Measurements from ENCODE around the gene TOP1.
"Not testable (repeated sequence)": the region's sequence is repeated elsewhere in the genome, so short reads cannot be mapped to it uniquely, and the experiment has no call there.

TOP1 gene

DNA sequence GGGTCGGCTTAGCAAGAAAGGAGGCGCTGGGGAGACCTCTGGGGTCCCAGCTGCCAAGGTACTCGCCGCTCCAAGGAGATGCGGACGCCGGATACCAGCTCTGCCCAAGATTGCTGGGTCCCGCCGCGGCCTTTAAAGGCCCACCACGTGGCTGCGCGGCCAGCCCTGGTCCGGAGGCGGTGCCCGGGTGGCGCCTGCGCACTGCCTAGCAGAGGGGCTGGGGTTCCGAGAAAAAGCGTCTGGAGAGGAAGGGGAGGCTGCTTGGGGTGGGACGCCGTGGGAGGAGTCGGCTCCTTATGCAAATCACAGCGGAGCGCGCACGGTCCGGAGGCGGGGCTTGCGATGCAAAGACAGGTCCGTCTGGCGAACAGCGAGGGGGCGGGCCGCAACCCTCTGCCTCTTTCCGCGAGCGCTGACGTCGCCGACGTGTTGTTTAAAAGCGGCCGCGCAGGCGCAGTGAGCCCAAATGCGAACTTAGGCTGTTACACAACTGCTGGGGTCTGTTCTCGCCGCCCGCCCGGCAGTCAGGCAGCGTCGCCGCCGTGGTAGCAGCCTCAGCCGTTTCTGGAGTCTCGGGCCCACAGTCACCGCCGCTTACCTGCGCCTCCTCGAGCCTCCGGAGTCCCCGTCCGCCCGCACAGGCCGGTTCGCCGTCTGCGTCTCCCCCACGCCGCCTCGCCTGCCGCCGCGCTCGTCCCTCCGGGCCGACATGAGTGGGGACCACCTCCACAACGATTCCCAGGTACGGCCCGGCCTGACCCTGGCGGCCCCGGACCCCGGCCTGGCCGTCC, at the start of gene TOP1:
TOP1 (plus strand) TSS at position 464 of the 791 bp plus-strand sequence; CDS start at position 710, 246 bp downstream.
- DNase-seq (ENCODE audit: low spot score) = peak; percentile 98

- DNase-seq (ENCODE audit: low spot score) = no peak
Measured at GRCh38 chr20:40979247-40979646, 49.4 kb upstream of the TOP1 start.

DNA sequence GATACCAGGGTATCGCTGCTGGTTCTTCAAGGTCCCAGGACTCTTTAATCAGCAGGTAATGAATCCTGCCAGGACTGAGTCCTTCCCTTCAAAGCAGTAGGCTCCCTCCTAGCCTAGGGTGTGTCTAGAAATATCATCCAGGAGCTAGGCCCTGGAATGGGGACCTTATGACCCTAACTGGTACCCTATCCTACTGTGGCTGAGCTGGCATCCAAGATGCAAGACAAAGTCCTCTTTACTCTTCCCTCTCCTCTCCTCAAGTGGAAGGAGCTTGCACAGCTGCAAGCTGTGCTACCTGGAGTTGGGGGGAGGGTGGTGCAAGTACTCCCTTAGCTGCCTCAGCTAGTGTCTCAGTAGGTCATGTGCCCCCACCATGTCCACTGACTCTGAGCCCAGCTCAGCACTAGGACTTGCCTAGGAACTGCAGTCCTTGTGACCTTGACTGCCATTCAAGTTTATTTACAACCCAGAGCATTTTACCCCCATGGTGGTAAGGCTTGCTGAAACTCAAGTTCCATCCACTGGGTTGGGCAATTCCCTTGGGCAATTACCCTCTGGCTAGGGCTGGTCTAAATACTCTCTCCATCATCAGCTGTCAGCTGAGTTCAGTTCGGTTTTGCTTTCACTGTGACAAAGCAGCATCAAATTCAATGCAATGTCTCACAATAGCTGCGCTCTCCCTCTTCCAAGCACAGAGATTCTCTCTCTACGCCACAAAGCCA, 48.4 kb upstream of the TOP1 start:
- no peak for DNase-seq (ENCODE audit: low spot score)

DNA sequence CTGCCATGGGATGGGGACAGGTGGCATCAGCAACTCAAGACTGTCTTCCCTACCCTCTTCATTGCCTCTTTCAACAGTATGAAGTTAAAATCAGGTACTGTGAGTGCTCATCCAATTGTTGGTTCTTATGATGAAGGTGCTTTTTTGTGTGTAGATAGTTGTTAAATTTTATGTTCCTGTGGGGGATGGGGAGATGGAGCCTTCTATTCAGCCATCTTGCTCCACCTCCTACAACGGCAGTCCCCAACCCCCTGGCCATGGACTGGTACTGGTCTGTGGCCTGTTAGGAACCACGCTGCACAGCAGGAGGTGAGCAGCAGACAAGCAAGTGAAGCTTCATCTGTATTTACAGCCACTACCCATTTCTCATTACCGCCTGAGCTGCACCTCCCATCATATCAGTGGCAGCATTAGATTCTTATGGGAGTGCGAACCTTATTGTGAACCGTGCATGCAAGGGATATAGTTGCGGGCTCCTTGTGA, 47.8 kb upstream of the TOP1 start:
- DNase-seq (ENCODE audit: low spot score) = no peak

GRCh38 chr20:40982415-40983145, 46.0 kb upstream of the TOP1 start:
- DNase-seq (ENCODE audit: low spot score) = no peak

DNA sequence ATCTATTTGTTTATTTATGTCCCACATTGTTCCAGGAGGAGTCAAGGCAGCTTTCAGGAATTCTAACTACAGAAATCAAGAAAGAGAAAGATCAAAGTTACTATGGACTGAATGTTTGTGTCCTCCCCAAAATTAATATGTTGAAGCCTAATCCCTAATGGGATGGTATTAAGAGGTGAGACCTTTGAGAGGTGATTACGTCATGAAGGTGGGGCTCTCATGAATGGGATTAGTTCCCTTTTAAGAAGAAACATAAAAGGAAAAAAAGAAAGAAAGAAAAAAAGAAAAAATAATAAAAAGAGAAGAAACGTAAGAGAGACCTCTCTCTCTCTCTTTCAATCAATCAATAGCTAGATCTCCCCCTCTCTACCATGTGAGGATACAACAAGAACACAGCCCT, 44.7 kb upstream of the TOP1 start:
- DNase-seq (ENCODE audit: low spot score) = no peak

DNA sequence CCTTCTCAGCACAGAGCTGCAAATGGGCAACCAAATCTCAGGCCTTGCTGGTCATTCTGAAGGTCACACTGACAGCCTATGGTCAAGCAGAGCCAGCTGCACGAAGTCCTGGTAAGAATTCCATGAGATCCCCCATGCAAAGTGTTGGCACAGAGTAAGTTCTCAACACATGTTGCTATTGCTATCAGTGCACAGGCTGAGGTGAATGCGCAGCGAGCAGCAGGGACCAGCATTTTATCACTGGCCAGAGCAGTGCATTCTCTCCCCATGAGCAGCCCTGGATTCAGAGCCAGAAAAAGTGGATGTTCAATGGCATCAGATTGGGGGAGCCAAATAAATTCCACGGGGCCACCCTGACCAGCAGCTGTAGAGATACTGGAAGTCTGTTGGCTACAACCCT, 44.1 kb upstream of the TOP1 start:
- DNase-seq (ENCODE audit: low spot score) = no peak

- no peak for DNase-seq (ENCODE audit: low spot score)
Measured at GRCh38 chr20:40986774-40987173, 41.8 kb upstream of the TOP1 start.

DNA sequence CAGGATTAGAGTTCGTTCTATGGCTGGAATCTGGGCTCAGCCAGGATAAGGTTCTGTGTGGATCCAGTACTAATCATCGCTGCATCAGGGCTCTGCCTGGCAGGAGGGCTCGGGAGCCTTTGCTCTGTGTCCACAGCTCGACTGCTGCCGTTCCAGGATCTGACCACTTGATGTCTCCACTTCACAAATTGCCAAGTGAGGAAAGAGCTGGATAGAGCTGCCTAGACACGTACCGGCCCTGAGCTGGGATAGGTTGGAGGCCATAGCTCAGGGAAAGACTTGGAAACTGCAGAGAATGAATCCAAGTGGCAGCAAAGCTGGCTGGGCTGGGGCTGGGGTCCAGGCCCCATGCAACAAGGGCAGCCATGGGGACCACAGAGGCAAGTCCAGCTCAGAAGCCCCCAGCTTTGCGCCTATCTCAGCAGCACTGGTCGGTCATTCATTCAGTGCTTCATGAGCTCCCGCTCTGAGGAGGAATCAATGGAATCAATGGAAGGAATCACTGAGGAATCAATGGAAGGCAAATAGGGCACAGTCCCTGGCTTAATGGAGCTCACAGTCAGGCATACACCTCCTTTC, 38.0 kb upstream of the TOP1 start:
- DNase-seq (ENCODE audit: low spot score) = peak; percentile 82

- DNase-seq (ENCODE audit: low spot score) = no peak
Measured at GRCh38 chr20:40991181-40991889, 37.3 kb upstream of the TOP1 start.

GRCh38 chr20:40992349-40993113, 36.1 kb upstream of the TOP1 start:
- no peak for DNase-seq (ENCODE audit: low spot score)

GRCh38 chr20:40993794-40994540, 34.7 kb upstream of the TOP1 start:
- no peak for DNase-seq (ENCODE audit: low spot score)

GRCh38 chr20:40996326-40996725, 32.3 kb upstream of the TOP1 start:
- no peak for DNase-seq (ENCODE audit: low spot score)

- DNase-seq (ENCODE audit: low spot score) = no peak
Measured at GRCh38 chr20:40997116-40997515, 31.5 kb upstream of the TOP1 start.

DNA sequence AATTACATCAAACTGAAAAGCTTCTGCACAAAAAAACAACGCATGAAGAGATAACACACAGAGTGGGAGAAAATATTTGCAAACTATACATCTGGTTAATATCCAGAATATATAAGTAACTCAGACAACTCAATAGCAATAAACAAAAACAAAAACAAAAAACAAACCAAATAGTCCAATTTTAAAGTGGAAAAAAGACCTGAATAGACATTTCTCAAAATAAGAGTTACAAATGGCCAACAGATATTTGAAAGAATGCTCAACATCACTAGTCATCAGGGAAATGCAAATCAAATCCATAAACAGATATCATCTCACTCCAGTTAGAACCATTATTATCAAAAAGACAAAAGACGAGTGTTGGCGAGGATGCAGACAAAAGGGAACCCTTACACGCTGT, 28.8 kb upstream of the TOP1 start:
- no peak for DNase-seq (ENCODE audit: low spot score)

DNA sequence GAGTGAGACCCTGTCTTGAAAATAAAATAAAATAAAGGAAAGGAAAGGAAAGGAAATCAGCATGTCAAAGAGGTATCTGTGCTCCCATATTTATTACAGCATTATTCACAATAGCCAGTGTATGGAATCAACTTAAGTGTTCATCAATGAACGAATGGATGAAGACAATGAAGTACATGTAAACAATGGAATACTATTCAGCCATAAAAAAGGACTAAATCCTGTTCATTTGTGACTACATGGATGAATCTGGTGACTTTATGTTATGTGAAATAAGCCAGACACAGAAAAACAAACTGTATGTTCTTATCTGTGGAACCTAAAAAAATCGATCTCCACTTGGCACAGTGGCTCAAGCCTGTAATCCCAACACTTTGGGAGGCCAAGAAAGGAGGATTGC, 28.0 kb upstream of the TOP1 start:
- DNase-seq (ENCODE audit: low spot score) = no peak

DNA sequence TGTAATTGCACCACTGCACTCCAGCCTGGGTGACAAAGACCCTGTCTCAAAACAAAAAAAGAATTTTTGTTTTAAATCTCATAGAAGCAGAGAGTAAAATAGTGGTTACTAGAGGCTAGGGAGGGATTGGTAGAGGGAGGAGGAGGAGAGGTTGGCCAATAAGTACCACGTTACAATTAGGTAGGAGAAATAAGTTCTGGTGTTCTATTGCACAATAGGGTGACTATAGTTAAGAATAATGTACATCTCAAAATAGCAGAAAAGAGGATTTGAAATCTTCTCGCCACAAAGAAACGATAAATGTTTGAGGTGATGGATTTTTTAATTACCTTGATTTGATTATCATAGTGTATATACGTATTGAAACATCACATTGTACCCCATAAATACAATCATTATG, 27.1 kb upstream of the TOP1 start:
- no peak for DNase-seq (ENCODE audit: low spot score)

GRCh38 chr20:41002842-41003142, 25.8 kb upstream of the TOP1 start:
- DNase-seq (ENCODE audit: low spot score) = no peak

- peak; percentile 52 for DNase-seq (ENCODE audit: low spot score)
Measured at GRCh38 chr20:41003143-41003935, 25.3 kb upstream of the TOP1 start.

- not testable (repeated sequence) for DNase-seq (ENCODE audit: low spot score)
Measured at GRCh38 chr20:41003936-41004294, 24.7 kb upstream of the TOP1 start.
